GM12878 (cell line): Measurements from ENCODE around the gene GLB1L2. TPM values are rescaled to one million over a fixed set of nuclear protein-coding genes. Genes with fewer than 3 reads are reported as not detected.

Source experiments
- polyA plus RNA-seq, 11 experiments: library from polyadenylated mRNA; depleted of rRNA in 4 of 11; unstranded in 6 of 11; stranded (reverse) in 5 of 11; fragments of >200 nt; fragmentation: Nextera tagmentation in 4 of 11; fragmentation: Illumina TruSeq in 1 of 11; extraction: Ambion mirVana in 4 of 11; extraction: Trizol in 1 of 11; gene quantifications; 1 replicate in 1 of 11; 2 replicates in 10 of 11; pipeline versions ENCODE4 v1.2.1 to v1.2.3, GENCODE V29; 2011 to 2016; ENCODE audit warnings: inconsistent platforms in 2 of 11, missing spikeins in 2 of 11, low read depth in 1 of 11
- total RNA-seq, 4 experiments: library from RNA; depleted of rRNA in 3 of 4; stranded (reverse); fragments of >200 nt in 3 of 4; fragmentation: Illumina TruSeq in 1 of 4; extraction: Trizol in 1 of 4; gene quantifications; 2 replicates each; pipeline versions ENCODE4 v1.2.1 to v1.2.3, GENCODE V29; 2013 to 2021

The GLB1L2 gene
- total and polyA plus RNA-seq, 10 of the 15 experiments (the other 5 are each of a cell fraction or from before 2014, with no cell fraction given), result 0.04 to 0.85 (median 0.49) TPM

Other genes with a start within 250 kb of the GLB1L2 start
- 38.2 and 44.6 TPM in 2 replicates for gene NCAPD3, start 108.0 kb upstream of the GLB1L2 start, total RNA-seq (2014; rRNA removed)
- 45.9 and 47.1 TPM in 2 replicates for gene NCAPD3, start 108.0 kb upstream of the GLB1L2 start, total RNA-seq (2014; rRNA removed; fragmentation: Illumina TruSeq; extraction: Trizol)
- gene NCAPD3, start 108.0 kb upstream of the GLB1L2 start, total RNA-seq (2021), result 54.6 and 56.6 TPM in 2 replicates
- gene NCAPD3, start 108.0 kb upstream of the GLB1L2 start, polyA plus RNA-seq (2011; rRNA removed), result 49.3 and 58.2 TPM in 2 replicates
- 47.9 and 52.5 TPM in 2 replicates for gene NCAPD3, start 108.0 kb upstream of the GLB1L2 start, polyA plus RNA-seq (2014; fragmentation: Illumina TruSeq; extraction: Trizol)
- gene NCAPD3, start 108.0 kb upstream of the GLB1L2 start, polyA plus RNA-seq (2014; fragmentation: Nextera tagmentation; extraction: Ambion mirVana), result 10 to 100 TPM; 14.9 to 17.5 TPM
- gene NCAPD3, start 108.0 kb upstream of the GLB1L2 start, polyA plus RNA-seq (2014; rRNA removed), result 45.2 and 51.8 TPM in 2 replicates
- 10 to 100 TPM; 48.4 to 51.0 TPM for gene NCAPD3, start 108.0 kb upstream of the GLB1L2 start, polyA plus RNA-seq (2016; fragmentation: Nextera tagmentation; extraction: Ambion mirVana)
- gene VPS26B, start 107.3 kb upstream of the GLB1L2 start, total RNA-seq (2014; rRNA removed), result 13.6 and 15.9 TPM in 2 replicates
- 10.0 and 10.1 TPM in 2 replicates for gene VPS26B, start 107.3 kb upstream of the GLB1L2 start, total RNA-seq (2014; rRNA removed; fragmentation: Illumina TruSeq; extraction: Trizol)
- 16.6 and 20.6 TPM in 2 replicates for gene VPS26B, start 107.3 kb upstream of the GLB1L2 start, total RNA-seq (2021)
- gene VPS26B, start 107.3 kb upstream of the GLB1L2 start, polyA plus RNA-seq (2011; rRNA removed), result 25.1 and 26.9 TPM in 2 replicates
- gene VPS26B, start 107.3 kb upstream of the GLB1L2 start, polyA plus RNA-seq (2014; fragmentation: Illumina TruSeq; extraction: Trizol), result 15.7 and 16.4 TPM in 2 replicates
- gene VPS26B, start 107.3 kb upstream of the GLB1L2 start, polyA plus RNA-seq (2014; fragmentation: Nextera tagmentation; extraction: Ambion mirVana), result 1 to 10 TPM; 1.6 to 2.7 TPM
- gene VPS26B, start 107.3 kb upstream of the GLB1L2 start, polyA plus RNA-seq (2014; rRNA removed), result 13.0 and 16.1 TPM in 2 replicates
- 10 to 100 TPM in 1 of 2 experiments, 1 to 10 TPM in 1; 3.1 to 14.9 TPM for gene VPS26B, start 107.3 kb upstream of the GLB1L2 start, polyA plus RNA-seq (2016; fragmentation: Nextera tagmentation; extraction: Ambion mirVana)
- 64.9 and 70.7 TPM in 2 replicates for gene THYN1, start 78.6 kb upstream of the GLB1L2 start, total RNA-seq (2014; rRNA removed)
- 86.9 and 92.4 TPM in 2 replicates for gene THYN1, start 78.6 kb upstream of the GLB1L2 start, total RNA-seq (2014; rRNA removed; fragmentation: Illumina TruSeq; extraction: Trizol)
- gene THYN1, start 78.6 kb upstream of the GLB1L2 start, total RNA-seq (2021), result 45.7 and 45.9 TPM in 2 replicates
- 70.9 and 73.8 TPM in 2 replicates for gene THYN1, start 78.6 kb upstream of the GLB1L2 start, polyA plus RNA-seq (2011; rRNA removed)
- gene THYN1, start 78.6 kb upstream of the GLB1L2 start, polyA plus RNA-seq (2014; fragmentation: Illumina TruSeq; extraction: Trizol), result 100 and 112 TPM in 2 replicates
- gene THYN1, start 78.6 kb upstream of the GLB1L2 start, polyA plus RNA-seq (2014; fragmentation: Nextera tagmentation; extraction: Ambion mirVana), result 100 to 1,000 TPM; 212 to 221 TPM
- 61.2 and 67.0 TPM in 2 replicates for gene THYN1, start 78.6 kb upstream of the GLB1L2 start, polyA plus RNA-seq (2014; rRNA removed)
- gene THYN1, start 78.6 kb upstream of the GLB1L2 start, polyA plus RNA-seq (2016; fragmentation: Nextera tagmentation; extraction: Ambion mirVana), result 100 to 1,000 TPM; 127 to 132 TPM
- 22.7 and 23.4 TPM in 2 replicates for gene ACAD8, start 78.4 kb upstream of the GLB1L2 start, total RNA-seq (2014; rRNA removed)
- gene ACAD8, start 78.4 kb upstream of the GLB1L2 start, total RNA-seq (2014; rRNA removed; fragmentation: Illumina TruSeq; extraction: Trizol), result 15.7 and 17.2 TPM in 2 replicates
- 19.5 and 19.9 TPM in 2 replicates for gene ACAD8, start 78.4 kb upstream of the GLB1L2 start, total RNA-seq (2021)
- gene ACAD8, start 78.4 kb upstream of the GLB1L2 start, polyA plus RNA-seq (2011; rRNA removed), result 22.0 and 24.7 TPM in 2 replicates
- gene ACAD8, start 78.4 kb upstream of the GLB1L2 start, polyA plus RNA-seq (2014; fragmentation: Illumina TruSeq; extraction: Trizol), result 20.9 and 25.0 TPM in 2 replicates
- gene ACAD8, start 78.4 kb upstream of the GLB1L2 start, polyA plus RNA-seq (2014; fragmentation: Nextera tagmentation; extraction: Ambion mirVana), result 10 to 100 TPM in 1 of 2 experiments, 1 to 10 TPM in 1; 9.9 to 12.8 TPM
- gene ACAD8, start 78.4 kb upstream of the GLB1L2 start, polyA plus RNA-seq (2014; rRNA removed), result 25.3 and 28.8 TPM in 2 replicates
- 10 to 100 TPM; 31.3 to 34.8 TPM for gene ACAD8, start 78.4 kb upstream of the GLB1L2 start, polyA plus RNA-seq (2016; fragmentation: Nextera tagmentation; extraction: Ambion mirVana)
- 0.90 and 1.3 TPM in 2 replicates for gene GLB1L3, start 55.6 kb upstream of the GLB1L2 start, total RNA-seq (2014; rRNA removed)
- gene GLB1L3, start 55.6 kb upstream of the GLB1L2 start, total RNA-seq (2014; rRNA removed; fragmentation: Illumina TruSeq; extraction: Trizol), result 0.94 and 1.1 TPM in 2 replicates
- gene GLB1L3, start 55.6 kb upstream of the GLB1L2 start, total RNA-seq (2021), result 1.3 and 1.9 TPM in 2 replicates
- gene GLB1L3, start 55.6 kb upstream of the GLB1L2 start, polyA plus RNA-seq (2011; rRNA removed), result not detected in 2 replicates
- 0.90 and 1.9 TPM in 2 replicates for gene GLB1L3, start 55.6 kb upstream of the GLB1L2 start, polyA plus RNA-seq (2014; fragmentation: Illumina TruSeq; extraction: Trizol)
- under 1 TPM; 0.53 to 0.63 TPM for gene GLB1L3, start 55.6 kb upstream of the GLB1L2 start, polyA plus RNA-seq (2014; fragmentation: Nextera tagmentation; extraction: Ambion mirVana)
- 1.9 and 2.0 TPM in 2 replicates for gene GLB1L3, start 55.6 kb upstream of the GLB1L2 start, polyA plus RNA-seq (2014; rRNA removed)
- 1 to 10 TPM; 2.5 to 2.9 TPM for gene GLB1L3, start 55.6 kb upstream of the GLB1L2 start, polyA plus RNA-seq (2016; fragmentation: Nextera tagmentation; extraction: Ambion mirVana)
- gene B3GAT1, start 80.3 kb downstream of the GLB1L2 start, total RNA-seq (2014; rRNA removed), result not detected in 2 replicates
- not detected in 2 replicates for gene B3GAT1, start 80.3 kb downstream of the GLB1L2 start, total RNA-seq (2014; rRNA removed; fragmentation: Illumina TruSeq; extraction: Trizol)
- gene B3GAT1, start 80.3 kb downstream of the GLB1L2 start, total RNA-seq (2021), result 0.05 TPM in 1 of 2 replicates, not detected in the other
- gene B3GAT1, start 80.3 kb downstream of the GLB1L2 start, polyA plus RNA-seq (2011; rRNA removed), result not detected in 2 replicates
- not detected in 2 replicates for gene B3GAT1, start 80.3 kb downstream of the GLB1L2 start, polyA plus RNA-seq (2014; fragmentation: Illumina TruSeq; extraction: Trizol)
- gene B3GAT1, start 80.3 kb downstream of the GLB1L2 start, polyA plus RNA-seq (2014; fragmentation: Nextera tagmentation; extraction: Ambion mirVana), result not detected
- not detected in 2 replicates for gene B3GAT1, start 80.3 kb downstream of the GLB1L2 start, polyA plus RNA-seq (2014; rRNA removed)
- not detected for gene B3GAT1, start 80.3 kb downstream of the GLB1L2 start, polyA plus RNA-seq (2016; fragmentation: Nextera tagmentation; extraction: Ambion mirVana)